PC-3 (cell line): Measurements from ENCODE around the gene RNF146. TPM values are rescaled to one million over a fixed set of nuclear protein-coding genes. Genes with fewer than 3 reads are reported as not detected.

Source experiments
- ATAC-seq: fragments of 200-7000 bp; cut with Tn5 transposase; 2 replicates; pipeline ENCODE4 v1.9.1; 2020; ENCODE audit warnings: mild to moderate bottlenecking, moderate library complexity
- BruUV-seq: library from RNA; stranded (reverse); fragments of 400-500 nt; replicated peaks from 2 replicates; lab custom pipeline; 2021; lab: Mats Ljungman, UMichigan
- CTCF ChIA-PET: fragments of 300-600 bp; sonication (Branson Sonifier 250); formaldehyde crosslinking; loops from one replicate; lab custom pipeline; 2022; ENCODE audit warnings: antibody characterized with exemption; lab: Charles Lee
- POLR2A ChIA-PET: fragments of 300-600 bp; sonication (Branson Sonifier 250); formaldehyde crosslinking; loops from one replicate; lab custom pipeline; 2022; ENCODE audit warnings: antibody characterized with exemption; ENCODE audit not compliant: unreplicated experiment; lab: Charles Lee
- DNase-seq: peaks from one replicate; pipeline ENCODE4 v3.0.0-alpha.2; 2015
- H2AFZ ChIP-seq: fragments of 300-600 bp; sonication (generic); 2 replicates; pipeline ENCODE4 v1.6.0; 2016; ENCODE audit warnings: antibody characterized with exemption, low read length
- H3F3A ChIP-seq: fragments of 300-600 bp; sonication (generic); one replicate; pipeline ENCODE4 v1.6.0; 2017; ENCODE audit warnings: antibody characterized with exemption, low read length, control low read depth, mild to moderate bottlenecking; ENCODE audit not compliant: unreplicated experiment
- H3K27ac ChIP-seq: fragments of 300-600 bp; sonication (generic); 2 replicates; pipeline ENCODE4 v1.5.1; 2016; ENCODE audit warnings: mild to moderate bottlenecking, low read length
- H3K27me3 ChIP-seq: fragments of 300-600 bp; sonication (generic); 2 replicates; pipeline ENCODE4 v1.6.1; 2016; ENCODE audit warnings: low read length, mixed read lengths
- H3K36me3 ChIP-seq: fragments of 300-600 bp; sonication (generic); 2 replicates; pipeline ENCODE4 v1.6.1; 2016; ENCODE audit warnings: low read depth, mixed run types, low read length, mixed read lengths
- H3K4me1 ChIP-seq: fragments of 300-600 bp; sonication (generic); 2 replicates; pipeline ENCODE4 v1.5.1; 2016; ENCODE audit warnings: low read length; ENCODE audit not compliant: insufficient read depth
- H3K4me2 ChIP-seq: fragments of 300-600 bp; sonication (generic); 2 replicates; pipeline ENCODE4 v1.6.0; 2016; ENCODE audit warnings: low read length
- H3K4me3 ChIP-seq: fragments of 300-600 bp; sonication (generic); 2 replicates; pipeline ENCODE4 v1.5.1; 2016; ENCODE audit warnings: mild to moderate bottlenecking, low read length, mixed read lengths
- H3K79me2 ChIP-seq: fragments of 300-600 bp; sonication (generic); 2 replicates; pipeline ENCODE4 v1.6.1; 2017; ENCODE audit warnings: low read length, mixed read lengths
- H3K9ac ChIP-seq: fragments of 300-600 bp; sonication (generic); 2 replicates; pipeline ENCODE4 v1.6.0; 2016; ENCODE audit warnings: mild to moderate bottlenecking, low read length
- H3K9me2 ChIP-seq: fragments of 300-600 bp; sonication (generic); replicated peaks from 2 replicates; pipeline ENCODE4 v1.6.1; 2016; ENCODE audit warnings: mixed run types, low read length, mixed read lengths
- H3K9me3 ChIP-seq: fragments of 300-600 bp; sonication (generic); 2 replicates; pipeline ENCODE4 v1.6.1; 2016; ENCODE audit warnings: low read length, mixed read lengths
- H4K20me1 ChIP-seq: fragments of 300-600 bp; sonication (generic); 2 replicates; pipeline ENCODE4 v1.6.1; 2016; ENCODE audit warnings: low read length, mixed read lengths
- EZH2 ChIP-seq: fragments of 300-600 bp; sonication (generic); IDR thresholded peaks from one replicate; pipeline ENCODE4 v1.6.1; 2017; ENCODE audit warnings: antibody characterized with exemption, mild to moderate bottlenecking, low read length; ENCODE audit not compliant: unreplicated experiment
- EZH2phosphoT487 ChIP-seq: fragments of 300-600 bp; sonication (generic); IDR thresholded peaks from 2 replicates; pipeline ENCODE4 v1.6.1; 2018; ENCODE audit warnings: mild to moderate bottlenecking, antibody characterized with exemption, low read length, borderline replicate concordance
- intact Hi-C: fragments of 100-400 bp; cut with micrococcal nuclease; formaldehyde crosslinking; loops from 2 replicates; pipeline ENCODE4 v1.9.0; 2023
- total RNA-seq: library from RNA; depleted of rRNA; stranded (reverse); fragments of >200 nt; gene quantifications from 2 replicates; pipeline ENCODE4 v1.2.3, GENCODE V29; 2014
- TF ChIP-seq, protein P1 (sequence below): fragments of 300-600 bp; sonication (generic); conservative IDR thresholded peaks from 2 replicates; pipeline ENCODE4 v1.5.1; 2017; ENCODE audit warnings: antibody characterized with exemption, low read depth, mild to moderate bottlenecking, low read length

Gene RNF146
- total RNA-seq, 1 experiment from 2014 or later = 11.6 TPM

DNA sequence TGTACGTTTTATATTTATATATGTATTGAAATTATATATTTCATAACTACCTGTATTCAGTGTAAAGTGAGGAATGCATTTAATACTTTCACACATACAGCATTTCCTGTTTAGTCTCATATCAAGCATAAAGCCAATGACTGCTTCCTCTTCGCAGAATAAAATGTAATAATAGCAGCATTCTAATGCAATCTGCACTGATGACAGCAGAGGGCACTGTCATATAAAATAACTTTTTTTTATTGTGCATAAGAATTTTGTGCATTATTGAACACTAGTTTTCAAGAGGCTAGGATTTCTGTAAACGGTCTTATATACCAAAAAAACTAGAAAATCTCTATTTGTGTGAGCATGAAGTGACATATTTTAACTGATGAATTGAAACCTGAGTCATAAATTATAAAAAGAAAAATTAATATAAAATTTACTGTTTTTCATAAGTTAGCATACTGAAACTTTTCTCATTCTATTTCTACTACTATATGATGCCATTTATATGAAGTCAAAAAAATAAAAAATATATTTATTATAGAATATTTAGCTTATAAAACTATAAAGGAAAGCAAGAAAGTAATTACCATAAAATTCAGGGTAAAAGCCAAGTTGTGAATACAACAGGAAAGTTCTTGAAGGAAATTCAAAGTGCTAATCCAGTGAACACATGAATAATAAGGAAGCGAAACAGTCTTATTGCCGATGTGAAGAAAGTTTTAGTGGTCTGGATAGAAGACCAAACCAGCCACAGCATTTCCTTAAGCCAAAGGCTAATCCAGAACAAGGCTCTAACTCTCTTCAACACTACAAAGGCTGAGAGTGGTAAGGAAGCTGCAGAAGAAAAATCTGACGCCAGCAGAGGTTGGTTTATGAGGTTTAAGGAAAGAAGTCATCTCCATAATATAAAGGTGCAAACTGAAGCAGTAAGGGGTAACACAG is 36.3 kb downstream of the RNF146 start:
- no peaks in the 10 kb centered on the region for H3K27me3 ChIP-seq
- no peaks in the 10 kb centered on the region for H3K9me3 ChIP-seq
- intact Hi-C loops = loop anchor here (1.0 to 2.0 kb wide), 4 partner anchors 40 to 236 kb away; partner anchors contain the start of gene ECHDC1
- peaks cover 8% of the 10 kb centered on the region; the same call in 1 of the 2 replicates for H3K4me1 ChIP-seq
- ChIA-PET POLR2A (no interaction called here), CTCF (no interaction called here)
- H4K20me1 ChIP-seq = no peaks in the 10 kb centered on the region
- H3K36me3 ChIP-seq = no peaks in the 10 kb centered on the region
- no TSS peak for BruUV-seq
- no peak for ATAC-seq
- H3K4me3 ChIP-seq = no peak overlapping the region
- no peak overlapping the region for H2AFZ ChIP-seq
- no peaks in the 10 kb centered on the region for H3K9me2 ChIP-seq
- H3K79me2 ChIP-seq = no peaks in the 10 kb centered on the region
- DNase-seq = peak; percentile 74
- no peak overlapping the region for H3K9ac ChIP-seq
- no peak overlapping the region for H3K4me2 ChIP-seq
- TF ChIP-seq, protein P1, sequence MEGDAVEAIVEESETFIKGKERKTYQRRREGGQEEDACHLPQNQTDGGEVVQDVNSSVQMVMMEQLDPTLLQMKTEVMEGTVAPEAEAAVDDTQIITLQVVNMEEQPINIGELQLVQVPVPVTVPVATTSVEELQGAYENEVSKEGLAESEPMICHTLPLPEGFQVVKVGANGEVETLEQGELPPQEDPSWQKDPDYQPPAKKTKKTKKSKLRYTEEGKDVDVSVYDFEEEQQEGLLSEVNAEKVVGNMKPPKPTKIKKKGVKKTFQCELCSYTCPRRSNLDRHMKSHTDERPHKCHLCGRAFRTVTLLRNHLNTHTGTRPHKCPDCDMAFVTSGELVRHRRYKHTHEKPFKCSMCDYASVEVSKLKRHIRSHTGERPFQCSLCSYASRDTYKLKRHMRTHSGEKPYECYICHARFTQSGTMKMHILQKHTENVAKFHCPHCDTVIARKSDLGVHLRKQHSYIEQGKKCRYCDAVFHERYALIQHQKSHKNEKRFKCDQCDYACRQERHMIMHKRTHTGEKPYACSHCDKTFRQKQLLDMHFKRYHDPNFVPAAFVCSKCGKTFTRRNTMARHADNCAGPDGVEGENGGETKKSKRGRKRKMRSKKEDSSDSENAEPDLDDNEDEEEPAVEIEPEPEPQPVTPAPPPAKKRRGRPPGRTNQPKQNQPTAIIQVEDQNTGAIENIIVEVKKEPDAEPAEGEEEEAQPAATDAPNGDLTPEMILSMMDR = peak; percentile 68
- TF ChIP-seq EZH2 = no peak
- no peaks in the 10 kb centered on the region for H3F3A ChIP-seq
- no peak overlapping the region for H3K27ac ChIP-seq

DNA sequence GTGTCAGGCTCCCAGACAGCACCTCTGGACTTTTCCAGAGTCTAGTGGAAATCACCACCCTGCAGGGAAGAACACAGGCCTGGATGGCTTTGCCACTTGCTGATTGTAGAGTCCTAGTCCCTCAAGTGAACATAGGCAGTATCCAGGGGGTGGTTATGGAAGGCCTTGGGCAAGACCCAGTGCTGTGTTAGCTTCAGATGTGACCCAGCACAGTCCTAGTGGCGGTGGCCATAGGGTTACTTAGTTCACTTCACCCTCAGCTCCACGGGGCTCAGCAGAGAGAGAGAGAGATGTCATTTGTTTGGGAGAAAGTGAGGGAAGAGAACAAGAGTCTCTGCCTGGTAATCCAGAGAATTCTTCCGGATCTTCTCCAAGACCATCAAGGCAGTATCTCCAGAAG is 37.3 kb downstream of the RNF146 start:
- Histone ChIP-seq H3K9me3 (no peaks in the 10 kb centered on the region), H2AFZ (no peak overlapping the region), H3K27me3 (no peaks in the 10 kb centered on the region), H3K9me2 (no peaks in the 10 kb centered on the region), H3F3A (no peaks in the 10 kb centered on the region), H3K4me1 (peaks cover 8% of the 10 kb centered on the region; the same call in 1 of the 2 replicates), H4K20me1 (no peaks in the 10 kb centered on the region), H3K4me2 (no peak overlapping the region), H3K4me3 (no peak overlapping the region), H3K27ac (no peak overlapping the region), H3K79me2 (no peaks in the 10 kb centered on the region), H3K36me3 (no peaks in the 10 kb centered on the region), H3K9ac (no peak overlapping the region)
- intact Hi-C loops = loop anchor here (2.0 kb wide), 3 partner anchors 39 to 235 kb away; partner anchors contain the start of gene ECHDC1
- TF ChIP-seq, protein P1 = no peak
- TF ChIP-seq EZH2 (no peak), EZH2phosphoT487 (no peak)
- ATAC-seq (no peak), DNase-seq (no peak)
- CTCF ChIA-PET = no interaction called here
- BruUV-seq = no TSS peak
- POLR2A ChIA-PET = no interaction called here

DNA sequence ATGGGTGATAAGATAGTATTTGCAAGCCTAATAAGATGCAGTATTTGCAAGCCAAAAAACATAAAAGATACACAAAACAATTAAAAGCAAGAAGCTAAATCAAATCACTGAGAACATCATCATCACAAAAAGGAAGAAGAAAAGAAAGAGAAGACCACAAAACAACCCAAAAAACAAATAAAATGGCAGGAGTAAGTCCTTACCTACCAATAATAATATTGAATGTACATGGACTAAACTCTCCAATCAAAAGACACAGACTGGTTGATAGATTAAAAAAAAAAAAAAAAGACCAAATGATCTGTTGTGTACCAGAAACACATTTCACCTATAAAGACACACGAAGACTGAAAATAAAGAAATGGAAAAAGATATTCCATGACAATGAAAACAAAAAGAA is 39.1 kb downstream of the RNF146 start:
- H3K9ac ChIP-seq = no peak overlapping the region
- no peaks in the 10 kb centered on the region for H3K79me2 ChIP-seq
- no peaks in the 10 kb centered on the region for H4K20me1 ChIP-seq
- TF ChIP-seq, protein P1 = no peak
- no peak for TF ChIP-seq EZH2
- no peak for TF ChIP-seq EZH2phosphoT487
- no peaks in the 10 kb centered on the region for H3F3A ChIP-seq
- no peaks in the 10 kb centered on the region for H3K36me3 ChIP-seq
- no peak overlapping the region for H3K4me3 ChIP-seq
- no peaks in the 10 kb centered on the region for H3K9me2 ChIP-seq
- ATAC-seq (no peak), DNase-seq (no peak)
- no peaks in the 10 kb centered on the region for H3K9me3 ChIP-seq
- no peak overlapping the region for H2AFZ ChIP-seq
- BruUV-seq = no TSS peak
- H3K27ac ChIP-seq = no peak overlapping the region
- no peak overlapping the region for H3K4me2 ChIP-seq
- POLR2A ChIA-PET = no interaction called here
- intact Hi-C loops = no loop called here
- no peaks in the 10 kb centered on the region for H3K27me3 ChIP-seq
- CTCF ChIA-PET = no interaction called here
- H3K4me1 ChIP-seq = no peaks in the 10 kb centered on the region
